ENCODE results near the gene RNF220. TPM values are rescaled to one million over a fixed set of nuclear protein-coding genes. Genes with fewer than 3 reads are reported as not detected.
A peak's percentile ranks its signal among the peaks of the same experiment; 100 is the strongest.

The RNF220 gene
- total RNA-seq, 1 donor from 2014 or later = 62.6 TPM

GRCh38 chr1:44476891-44477290 is 71.8 kb downstream of the RNF220 start:
- Histone ChIP-seq H3K4me3 (no peak overlapping the region), H3K4me1 (peaks cover 7% of the 10 kb centered on the region), H3K9me3 (replicated peaks) (peaks cover 2% of the 10 kb centered on the region), H3K36me3 (no peaks in the 10 kb centered on the region), H3K27me3 (ENCODE audit: low read depth) (no peaks in the 10 kb centered on the region), H3K27ac (replicated peaks) (no peak overlapping the region)
- DNase-seq = no peak
- intact Hi-C loops (cut with micrococcal nuclease) = no loop called here
- TF ChIP-seq CTCF (IDR thresholded peaks at IDR 0.05; ENCODE audit: borderline replicate concordance) = no peak

- Histone ChIP-seq H3K9me3 (replicated peaks) (no peaks in the 10 kb centered on the region), H3K36me3 (no peaks in the 10 kb centered on the region), H3K4me3 (no peak overlapping the region), H3K4me1 (peaks cover 30% of the 10 kb centered on the region), H3K27ac (replicated peaks) (no peak overlapping the region), H3K27me3 (ENCODE audit: low read depth) (no peaks in the 10 kb centered on the region)
- TF ChIP-seq CTCF (IDR thresholded peaks at IDR 0.05; ENCODE audit: borderline replicate concordance) = no peak
- intact Hi-C loops (cut with micrococcal nuclease) = loop anchor here (10.0 kb wide), 1 partner anchor 57 kb away; no protein-coding TSS in a partner anchor
- no peak for DNase-seq
These were observed 76.6 kb downstream of the RNF220 start for GRCh38 chr1:44481701-44482100.

- intact Hi-C loops (cut with micrococcal nuclease) = loop anchor here (10.0 kb wide), 1 partner anchor 58 kb away; no protein-coding TSS in a partner anchor
- Histone ChIP-seq H3K27ac (replicated peaks) (no peak overlapping the region), H3K4me1 (peaks cover 30% of the 10 kb centered on the region), H3K27me3 (ENCODE audit: low read depth) (no peaks in the 10 kb centered on the region), H3K9me3 (replicated peaks) (no peaks in the 10 kb centered on the region), H3K4me3 (no peak overlapping the region), H3K36me3 (no peaks in the 10 kb centered on the region)
- TF ChIP-seq CTCF (IDR thresholded peaks at IDR 0.05; ENCODE audit: borderline replicate concordance) = no peak
- DNase-seq = no peak
These were observed 78.2 kb downstream of the RNF220 start for GRCh38 chr1:44483089-44483874.

- peak overlapping the region; percentile 79 for H3K27ac ChIP-seq (replicated peaks)
- no peaks in the 10 kb centered on the region for H3K27me3 ChIP-seq (ENCODE audit: low read depth)
- TF ChIP-seq CTCF (IDR thresholded peaks at IDR 0.05; ENCODE audit: borderline replicate concordance) = no peak
- H3K4me1 ChIP-seq = peaks cover 30% of the 10 kb centered on the region
- intact Hi-C loops (cut with micrococcal nuclease) = loop anchor here (10.0 kb wide), 1 partner anchor 59 kb away; no protein-coding TSS in a partner anchor
- no peaks in the 10 kb centered on the region for H3K9me3 ChIP-seq (replicated peaks)
- H3K36me3 ChIP-seq = no peaks in the 10 kb centered on the region
- H3K4me3 ChIP-seq = no peak overlapping the region
- no peak for DNase-seq
These were observed 79.2 kb downstream of the RNF220 start for GRCh38 chr1:44484155-44484688.

GRCh38 chr1:44485229-44485933 is 80.3 kb downstream of the RNF220 start:
- H3K4me3 ChIP-seq = peak overlapping the region; percentile 24
- peaks cover 30% of the 10 kb centered on the region for H3K4me1 ChIP-seq
- H3K27me3 ChIP-seq (ENCODE audit: low read depth) = no peaks in the 10 kb centered on the region
- TF ChIP-seq CTCF (IDR thresholded peaks at IDR 0.05; ENCODE audit: borderline replicate concordance) = no peak
- H3K27ac ChIP-seq (replicated peaks) = peak overlapping the region; percentile 79
- no peaks in the 10 kb centered on the region for H3K36me3 ChIP-seq
- DNase-seq = no peak
- intact Hi-C loops (cut with micrococcal nuclease) = loop anchor here (10.0 kb wide), 1 partner anchor 61 kb away; no protein-coding TSS in a partner anchor
- no peaks in the 10 kb centered on the region for H3K9me3 ChIP-seq (replicated peaks)

Measured in left ventricle myocardium inferior (tissue), 1 donor.